HEK293T (cell line): ENCODE results near the gene PHF20.

Source experiments
- CTCF ChIA-PET: fragments of 350-600 bp; formaldehyde crosslinking; extraction: SDS; loops from one replicate; lab custom pipeline; 2021; ENCODE audit warnings: antibody characterized with exemption, inconsistent platforms; lab: Yijun Ruan, JAX
- POLR2A ChIA-PET: fragments of 350-600 bp; formaldehyde crosslinking; extraction: SDS; loops from one replicate; lab custom pipeline; 2020; ENCODE audit warnings: antibody characterized with exemption, inconsistent platforms; lab: Yijun Ruan, JAX
- DNase-seq: peaks from one replicate; pipeline ENCODE4 v3.0.0; 2012; ENCODE audit warnings: mixed read lengths; ENCODE audit errors: extremely low spot score
- ARNT ChIP-seq: fragments of 450-650 bp; IDR thresholded peaks from 2 replicates; pipeline ENCODE4 v1.6.1; 2017; ENCODE audit warnings: mild to moderate bottlenecking
- BHLHE40 ChIP-seq: fragments of 450-650 bp; IDR thresholded peaks from 2 replicates; pipeline ENCODE4 v1.6.1; 2016; ENCODE audit warnings: mild to moderate bottlenecking, moderate library complexity, borderline replicate concordance
- CTBP1 ChIP-seq: fragments of 450-650 bp; IDR thresholded peaks from 2 replicates; pipeline ENCODE4 v1.6.1; 2016; ENCODE audit warnings: borderline replicate concordance
- ELF4 ChIP-seq: fragments of 450-650 bp; IDR thresholded peaks from 2 replicates; pipeline ENCODE4 v1.6.1; 2017; ENCODE audit warnings: antibody characterized with exemption
- FOXA1 ChIP-seq: fragments of 450-650 bp; IDR thresholded peaks from 2 replicates; pipeline ENCODE4 v1.6.1; 2016; ENCODE audit warnings: mild to moderate bottlenecking
- FOXK2 ChIP-seq: fragments of 450-650 bp; IDR thresholded peaks from 2 replicates; pipeline ENCODE4 v1.6.1; 2016; ENCODE audit warnings: mild to moderate bottlenecking
- FOXM1 ChIP-seq: fragments of 450-650 bp; IDR thresholded peaks from 2 replicates; pipeline ENCODE4 v1.6.1; 2017; ENCODE audit warnings: mild to moderate bottlenecking, borderline replicate concordance
- HDGF ChIP-seq: fragments of 450-650 bp; IDR thresholded peaks from 2 replicates; pipeline ENCODE4 v1.6.1; 2017; ENCODE audit warnings: antibody characterized with exemption, borderline replicate concordance
- L3MBTL2 ChIP-seq: fragments of 450-650 bp; conservative IDR thresholded peaks from 2 replicates; pipeline ENCODE4 v1.6.1; 2016; ENCODE audit warnings: mild to moderate bottlenecking
- LEF1 ChIP-seq: fragments of 450-650 bp; IDR thresholded peaks from 2 replicates; pipeline ENCODE4 v1.6.1; 2017; ENCODE audit warnings: mild to moderate bottlenecking, borderline replicate concordance
- NFRKB ChIP-seq: fragments of 450-650 bp; IDR thresholded peaks from 2 replicates; pipeline ENCODE4 v1.6.1; 2016; ENCODE audit warnings: mild to moderate bottlenecking, moderate library complexity
- PKNOX1 ChIP-seq: fragments of 450-650 bp; IDR thresholded peaks from 2 replicates; pipeline ENCODE4 v1.6.1; 2016
- SP1 ChIP-seq: fragments of 450-650 bp; IDR thresholded peaks from 2 replicates; pipeline ENCODE4 v1.6.1; 2017
- SUZ12 ChIP-seq: fragments of 450-650 bp; IDR thresholded peaks from 2 replicates; pipeline ENCODE4 v1.6.1; 2016; ENCODE audit warnings: mild to moderate bottlenecking
- TARDBP ChIP-seq: fragments of 450-650 bp; IDR thresholded peaks from 2 replicates; pipeline ENCODE4 v1.6.1; 2016
- ZNF384 ChIP-seq: fragments of 450-650 bp; IDR thresholded peaks from 2 replicates; pipeline ENCODE4 v1.6.1; 2016

Gene PHF20

GRCh38 chr20:35885212-35885611 lies 113.4 kb downstream of the PHF20 start:
- ChIA-PET CTCF (interaction anchor here (1.4 to 1.7 kb wide), 2 partner anchors 9 to 10 kb away, joined by 3 to 10 read pairs; no protein-coding TSS in a partner anchor), POLR2A (interaction anchor here (2.3 kb wide), 1 partner anchor 114 kb away, joined by 11 read pairs; the partner anchor contains the start of gene PHF20)
- TF ChIP-seq ZNF384: no peak
- no peak for TF ChIP-seq FOXA1
- no peak for TF ChIP-seq TARDBP
- TF ChIP-seq SUZ12: no peak
- TF ChIP-seq CTBP1: no peak
- TF ChIP-seq NFRKB: no peak
- no peak for TF ChIP-seq ELF4
- TF ChIP-seq PKNOX1: no peak
- TF ChIP-seq FOXK2: no peak
- no peak for TF ChIP-seq L3MBTL2
- no peak for TF ChIP-seq LEF1
- TF ChIP-seq BHLHE40: no peak
- no peak for TF ChIP-seq FOXM1
- TF ChIP-seq SP1: no peak
- TF ChIP-seq HDGF: no peak
- TF ChIP-seq ARNT: no peak
- no peak for DNase-seq

- no peak for TF ChIP-seq L3MBTL2
- DNase-seq: no peak
- ChIA-PET POLR2A (interaction anchor here (1.2 kb wide), 1 partner anchor 178 kb away, joined by 3 read pairs; no protein-coding TSS in a partner anchor), CTCF (no interaction called here)
Observed at GRCh38 chr20:35886537-35886936, 114.7 kb downstream of the PHF20 start.

DNA sequence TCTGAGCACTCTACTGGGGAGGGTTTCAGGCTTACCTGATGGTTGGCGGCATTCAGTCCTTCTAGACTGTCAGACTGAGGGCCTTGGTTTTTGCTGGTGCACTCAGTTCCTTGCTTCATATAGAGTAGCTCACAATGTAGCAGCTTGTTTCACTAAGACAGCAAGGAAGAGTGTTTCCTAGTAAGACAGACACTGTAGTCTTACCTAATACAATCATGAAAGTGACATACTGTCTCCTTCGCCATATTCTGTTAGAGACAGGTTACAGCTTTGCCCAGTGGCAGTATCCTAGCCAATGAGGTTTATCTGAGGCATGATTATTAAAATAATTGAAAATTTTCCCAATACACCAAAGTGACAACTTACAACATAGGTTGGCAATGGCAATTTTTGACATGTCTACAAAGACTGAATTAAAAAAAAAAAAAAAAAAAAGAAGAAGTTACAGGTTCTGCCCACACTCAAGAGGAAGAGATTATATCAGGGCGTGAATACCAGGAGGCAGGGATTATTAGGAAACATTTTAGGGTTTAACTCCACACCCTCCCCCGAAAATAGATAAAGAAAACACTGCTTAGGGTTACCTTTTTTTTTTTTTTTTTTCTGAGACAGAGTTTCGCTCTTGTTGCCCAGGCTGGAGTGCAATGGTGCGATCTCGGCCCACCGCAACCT lies 115.7 kb downstream of the PHF20 start:
- CTCF ChIA-PET: no interaction called here
- POLR2A ChIA-PET: interaction anchor here (1.0 kb wide), 1 partner anchor 145 kb away, joined by 6 read pairs; the partner anchor contains the start of gene RBM39
- TF ChIP-seq BHLHE40 (no peak), TARDBP (no peak), FOXK2 (no peak), SUZ12 (no peak), ARNT (no peak), L3MBTL2 (no peak), FOXA1 (no peak), LEF1 (no peak), CTBP1 (no peak)
- no peak for DNase-seq

DNA sequence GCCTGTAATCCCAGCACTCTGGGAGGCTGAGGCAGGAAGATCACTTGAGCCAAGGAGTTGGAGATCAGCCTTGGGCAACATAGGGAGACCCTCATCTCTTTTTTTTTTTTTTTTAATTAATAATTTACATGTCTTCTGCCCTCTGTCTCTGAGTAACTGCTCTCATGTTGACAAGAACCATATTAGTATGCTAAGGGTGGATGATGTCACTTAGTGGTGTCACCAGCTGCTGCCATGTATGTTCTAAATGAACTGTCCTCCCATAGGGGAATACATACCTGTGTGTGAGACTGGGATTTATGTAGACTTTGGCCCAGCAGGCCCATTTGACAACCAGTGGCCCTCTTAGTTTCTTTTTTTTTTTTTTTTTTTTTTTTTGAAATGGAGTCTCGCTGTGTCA lies 116.8 kb downstream of the PHF20 start:
- POLR2A ChIA-PET: no interaction called here

GRCh38 chr20:35891375-35891774 lies 119.6 kb downstream of the PHF20 start:
- CTCF ChIA-PET: no interaction called here
- TF ChIP-seq SP1 (no peak), ARNT (no peak), FOXK2 (no peak), L3MBTL2 (no peak), HDGF (no peak), CTBP1 (no peak), PKNOX1 (no peak), FOXM1 (no peak), BHLHE40 (no peak), FOXA1 (no peak), SUZ12 (no peak), TARDBP (no peak), LEF1 (no peak), ZNF384 (no peak), NFRKB (no peak)
- DNase-seq: no peak
- POLR2A ChIA-PET: no interaction called here

More for the DNA sequence above, 116.8 kb downstream of the PHF20 start:
- TF ChIP-seq PKNOX1 (no peak), ELF4 (no peak), LEF1 (no peak)
- CTCF ChIA-PET: interaction anchor here (0.6 kb wide), 1 partner anchor 192 kb away, joined by 3 read pairs; no protein-coding TSS in a partner anchor
- DNase-seq: no peak

DNA sequence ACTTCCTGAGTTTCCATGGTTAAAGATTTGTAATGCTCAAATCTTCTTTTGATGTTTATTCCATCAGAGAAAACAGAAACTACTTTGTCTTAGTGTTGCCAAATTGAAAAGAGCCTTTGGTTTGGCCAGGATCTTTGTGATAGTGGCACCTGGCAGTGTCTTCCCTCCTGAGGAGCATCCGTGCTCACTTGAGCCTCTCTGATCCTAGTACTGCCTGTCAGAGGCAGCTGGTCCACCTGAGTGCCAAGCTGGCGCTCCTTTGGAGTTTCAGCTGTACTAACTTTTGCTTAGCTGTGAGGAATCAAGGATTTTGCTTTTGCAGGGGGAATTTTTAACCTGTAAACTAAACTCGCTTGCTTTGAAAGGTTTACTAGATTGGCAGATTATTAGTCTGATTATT lies 121.1 kb downstream of the PHF20 start:
- TF ChIP-seq ZNF384 (no peak), NFRKB (no peak), SUZ12 (no peak), CTBP1 (no peak), BHLHE40 (no peak), HDGF (no peak), SP1 (no peak), FOXM1 (no peak)

More for the DNA sequence above, 121.1 kb downstream of the PHF20 start:
- POLR2A ChIA-PET: interaction anchor here (1.7 kb wide), 1 partner anchor 61 kb away, joined by 6 read pairs; the partner anchor contains the start of gene SCAND1
- CTCF ChIA-PET: interaction anchor here (0.7 kb wide), 1 partner anchor 176 kb away, joined by 9 read pairs; no protein-coding TSS in a partner anchor
- DNase-seq: no peak
